Coronary artery (tissue), 2 donors: ENCODE data around the gene RGMA.

Source experiments
- DNase-seq: peaks from one replicate; pipeline ENCODE4 v3.0.0-alpha.2; 2017; ENCODE audit warnings: low spot score
- H3K27ac ChIP-seq, 2 donors: fragments of 200-600 bp; sonication (generic); one replicate each; pipeline ENCODE4 v1.5.1; 2016 to 2019
- H3K4me3 ChIP-seq: fragments of 200-600 bp; sonication (generic); 2 replicates; pipeline ENCODE4 v1.5.1; 2016; ENCODE audit warnings: mild to moderate bottlenecking, moderate library complexity
- TF ChIP-seq, protein P1 (sequence below): fragments of 200-600 bp; sonication (generic); IDR thresholded peaks from one replicate; pipeline ENCODE4 v1.5.1; 2019; ENCODE audit warnings: antibody characterized with exemption

RGMA gene

GRCh38 chr15:93019971-93020370, 69.0 kb downstream of the RGMA start:
- no peak for DNase-seq
- TF ChIP-seq, protein P1, sequence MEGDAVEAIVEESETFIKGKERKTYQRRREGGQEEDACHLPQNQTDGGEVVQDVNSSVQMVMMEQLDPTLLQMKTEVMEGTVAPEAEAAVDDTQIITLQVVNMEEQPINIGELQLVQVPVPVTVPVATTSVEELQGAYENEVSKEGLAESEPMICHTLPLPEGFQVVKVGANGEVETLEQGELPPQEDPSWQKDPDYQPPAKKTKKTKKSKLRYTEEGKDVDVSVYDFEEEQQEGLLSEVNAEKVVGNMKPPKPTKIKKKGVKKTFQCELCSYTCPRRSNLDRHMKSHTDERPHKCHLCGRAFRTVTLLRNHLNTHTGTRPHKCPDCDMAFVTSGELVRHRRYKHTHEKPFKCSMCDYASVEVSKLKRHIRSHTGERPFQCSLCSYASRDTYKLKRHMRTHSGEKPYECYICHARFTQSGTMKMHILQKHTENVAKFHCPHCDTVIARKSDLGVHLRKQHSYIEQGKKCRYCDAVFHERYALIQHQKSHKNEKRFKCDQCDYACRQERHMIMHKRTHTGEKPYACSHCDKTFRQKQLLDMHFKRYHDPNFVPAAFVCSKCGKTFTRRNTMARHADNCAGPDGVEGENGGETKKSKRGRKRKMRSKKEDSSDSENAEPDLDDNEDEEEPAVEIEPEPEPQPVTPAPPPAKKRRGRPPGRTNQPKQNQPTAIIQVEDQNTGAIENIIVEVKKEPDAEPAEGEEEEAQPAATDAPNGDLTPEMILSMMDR, result no peak
- Histone ChIP-seq H3K4me3 (no peak overlapping the region), H3K27ac (no peak overlapping the region)

GRCh38 chr15:93019090-93019489, 69.9 kb downstream of the RGMA start:
- TF ChIP-seq, protein P1, result no peak
- no peak for DNase-seq
- no peak overlapping the region for H3K4me3 ChIP-seq
- H3K27ac ChIP-seq, result no peak overlapping the region

- DNase-seq, result no peak
- H3K27ac ChIP-seq, result no peak overlapping the region
- H3K4me3 ChIP-seq, result no peak overlapping the region
- TF ChIP-seq, protein P1, result no peak
Measured at GRCh38 chr15:93018574-93018973, 70.4 kb downstream of the RGMA start.

GRCh38 chr15:93017526-93017925, 71.5 kb downstream of the RGMA start:
- Histone ChIP-seq H3K27ac (no peak overlapping the region), H3K4me3 (no peak overlapping the region)
- DNase-seq, result no peak
- TF ChIP-seq, protein P1, result no peak

- Histone ChIP-seq H3K4me3 (no peak overlapping the region), H3K27ac (no peak overlapping the region)
- TF ChIP-seq, protein P1, result no peak
- no peak for DNase-seq
Measured at GRCh38 chr15:93012786-93013185, 76.2 kb downstream of the RGMA start.

GRCh38 chr15:93007994-93008393, 81.0 kb downstream of the RGMA start:
- Histone ChIP-seq H3K27ac (no peak overlapping the region), H3K4me3 (no peak overlapping the region)
- DNase-seq, result no peak
- TF ChIP-seq, protein P1, result no peak

DNA sequence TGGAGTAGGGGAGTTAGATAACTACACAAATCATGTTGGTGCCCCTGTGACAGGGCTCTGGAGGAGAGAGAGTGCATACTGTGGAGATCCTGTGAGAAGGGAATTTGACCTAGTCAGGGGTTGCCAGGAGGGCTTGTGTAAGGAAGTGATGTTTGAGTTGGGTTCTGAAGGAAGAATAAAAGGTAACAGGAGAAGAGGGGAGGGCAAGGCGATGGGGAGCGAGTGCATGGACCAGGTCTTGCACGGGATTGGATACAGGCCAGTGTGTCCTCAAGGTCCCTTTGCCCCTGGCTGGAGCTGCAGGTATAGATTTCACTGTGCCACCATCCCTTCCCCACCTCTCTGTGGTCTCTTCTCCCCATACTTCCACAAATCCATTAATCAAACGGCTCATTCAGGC, 83.9 kb downstream of the RGMA start:
- Histone ChIP-seq H3K4me3 (no peak overlapping the region), H3K27ac (no peak overlapping the region)
- TF ChIP-seq, protein P1, result no peak
- DNase-seq, result no peak
